Peyer's patch (tissue), 4 donors: Measurements from ENCODE around the gene LRRC56. TPM values are rescaled to one million over a fixed set of nuclear protein-coding genes. Genes with fewer than 3 reads are reported as not detected.
A peak's percentile ranks its signal among the peaks of the same experiment; 100 is the strongest.

Experiments used
- DNase-seq, 3 donors: peaks; one replicate each; pipeline ENCODE4 v3.0.0-alpha.2; 2017 to 2019
- H3K27ac ChIP-seq, 4 donors: fragments of 200-600 bp; sonication (generic); one replicate each; pipeline ENCODE4 v1.5.1; 2016 to 2019
- H3K27me3 ChIP-seq, 2 donors: fragments of 200-600 bp; sonication (generic); one replicate each; pipeline ENCODE4 v1.5.1; 2019
- H3K36me3 ChIP-seq, 3 donors: fragments of 200-600 bp; sonication (generic); one replicate each; pipeline ENCODE4 v1.5.1; 2016 to 2019
- H3K4me1 ChIP-seq, 4 donors: fragments of 200-600 bp; sonication (generic); one replicate each; pipeline ENCODE4 v1.5.1; 2016 to 2019
- H3K4me3 ChIP-seq, 4 donors: fragments of 200-600 bp; sonication (generic); 1 replicate in 3 of 4; 2 replicates in 1 of 4; pipeline ENCODE4 v1.5.1; 2016 to 2019; ENCODE audit warnings: mild to moderate bottlenecking in 1 of 4
- H3K9me3 ChIP-seq, 4 donors: fragments of 200-600 bp; sonication (generic); one replicate each; pipeline ENCODE4 v1.5.1; 2016 to 2019; ENCODE audit warnings: mild to moderate bottlenecking in 1 of 4
- CTCF ChIP-seq, 6 experiments: fragments of 450-650 bp in 4 of 6; fragments of 200-600 bp in 2 of 6; sonication (generic) in 1 of 6; IDR thresholded peaks; one replicate each; pipeline ENCODE4 v1.5.1; 2017 to 2019; ENCODE audit warnings: antibody characterized with exemption in 6 of 6, mild to moderate bottlenecking in 3 of 6, moderate library complexity in 1 of 6
- POLR2A ChIP-seq, 2 donors: fragments of 450-650 bp; IDR thresholded peaks; one replicate each; pipeline ENCODE4 v1.5.1; 2017; ENCODE audit warnings: antibody characterized with exemption in 2 of 2, mild to moderate bottlenecking in 2 of 2, moderate library complexity in 2 of 2
- total RNA-seq, 4 donors: library from RNA; depleted of rRNA; stranded (reverse); fragments of >200 nt; gene quantifications; one replicate each; pipeline ENCODE4 v1.1.0, GENCODE V29; 2016

The LRRC56 gene
- total RNA-seq, 4 donors from 2014 or later: 0.67 to 4.1 (median 2.4) TPM

GRCh38 chr11:538431-539051 lies 1.2 kb downstream of the LRRC56 start:
- Histone ChIP-seq H3K27me3 (no peaks in the 10 kb centered on the region), H3K36me3 (peaks cover 0 to under 1% (median 0%) of the 10 kb centered on the region in 3 donors), H3K27ac (no peak overlapping the region), H3K4me1 (peaks cover 0 to 30% (median 26%) of the 10 kb centered on the region in 4 donors), H3K9me3 (no peaks in the 10 kb centered on the region), H3K4me3 (no peak overlapping the region)
- DNase-seq: peak in 1 of 3 donors; percentile 41
- TF ChIP-seq CTCF (IDR thresholded peaks at IDR 0.05) (no peak), POLR2A (IDR thresholded peaks at IDR 0.05) (no peak)

- no peak for TF ChIP-seq POLR2A (IDR thresholded peaks at IDR 0.05)
- no peak for TF ChIP-seq CTCF (IDR thresholded peaks at IDR 0.05)
- Histone ChIP-seq H3K4me1 (peaks cover 0 to 27% (median 18%) of the 10 kb centered on the region in 4 donors), H3K36me3 (no peaks in the 10 kb centered on the region), H3K9me3 (no peaks in the 10 kb centered on the region), H3K4me3 (no peak overlapping the region), H3K27me3 (no peaks in the 10 kb centered on the region), H3K27ac (no peak overlapping the region)
- DNase-seq: peak in 1 of 3 donors; percentile 37
Observed at GRCh38 chr11:539971-540481, 2.7 kb downstream of the LRRC56 start.

GRCh38 chr11:540583-541432 lies 3.5 kb downstream of the LRRC56 start:
- no peak for TF ChIP-seq CTCF (IDR thresholded peaks at IDR 0.05)
- no peak for TF ChIP-seq POLR2A (IDR thresholded peaks at IDR 0.05)
- no peak overlapping the region for H3K27ac ChIP-seq
- no peak for DNase-seq
- peaks cover 0 to 26% (median 18%) of the 10 kb centered on the region in 4 donors for H3K4me1 ChIP-seq
- no peaks in the 10 kb centered on the region for H3K9me3 ChIP-seq
- no peak overlapping the region for H3K4me3 ChIP-seq
- H3K27me3 ChIP-seq: no peaks in the 10 kb centered on the region
- H3K36me3 ChIP-seq: no peaks in the 10 kb centered on the region

- H3K36me3 ChIP-seq: no peaks in the 10 kb centered on the region
- H3K9me3 ChIP-seq: no peaks in the 10 kb centered on the region
- H3K4me1 ChIP-seq: peaks cover 0 to 20% (median 16%) of the 10 kb centered on the region in 4 donors
- no peaks in the 10 kb centered on the region for H3K27me3 ChIP-seq
- no peak for TF ChIP-seq CTCF (IDR thresholded peaks at IDR 0.05)
- TF ChIP-seq POLR2A (IDR thresholded peaks at IDR 0.05): no peak
- H3K27ac ChIP-seq: no peak overlapping the region
- no peak overlapping the region for H3K4me3 ChIP-seq
- DNase-seq: no peak
Observed at GRCh38 chr11:541433-541885, 4.1 kb downstream of the LRRC56 start.

- Histone ChIP-seq H3K36me3 (no peaks in the 10 kb centered on the region), H3K9me3 (no peaks in the 10 kb centered on the region), H3K27me3 (no peaks in the 10 kb centered on the region), H3K4me1 (peaks cover 0 to 10% (median 0%) of the 10 kb centered on the region in 4 donors), H3K4me3 (no peak overlapping the region), H3K27ac (no peak overlapping the region)
- TF ChIP-seq CTCF (IDR thresholded peaks at IDR 0.05) (no peak), POLR2A (IDR thresholded peaks at IDR 0.05) (no peak)
- DNase-seq: no peak
Observed at GRCh38 chr11:544817-545166, 7.5 kb downstream of the LRRC56 start.
